NCI-H748 (cell line): Measurements from ENCODE around the gene MLIP.
"Not testable (repeated sequence)": the region's sequence is repeated elsewhere in the genome, so short reads cannot be mapped to it uniquely, and the experiment has no call there.

Source experiments
- DNase-seq: peaks from one replicate; lab custom pipeline; 2025; ENCODE audit not compliant: unreplicated experiment; lab: John Stamatoyannopoulos, UW

MLIP gene, protein sequence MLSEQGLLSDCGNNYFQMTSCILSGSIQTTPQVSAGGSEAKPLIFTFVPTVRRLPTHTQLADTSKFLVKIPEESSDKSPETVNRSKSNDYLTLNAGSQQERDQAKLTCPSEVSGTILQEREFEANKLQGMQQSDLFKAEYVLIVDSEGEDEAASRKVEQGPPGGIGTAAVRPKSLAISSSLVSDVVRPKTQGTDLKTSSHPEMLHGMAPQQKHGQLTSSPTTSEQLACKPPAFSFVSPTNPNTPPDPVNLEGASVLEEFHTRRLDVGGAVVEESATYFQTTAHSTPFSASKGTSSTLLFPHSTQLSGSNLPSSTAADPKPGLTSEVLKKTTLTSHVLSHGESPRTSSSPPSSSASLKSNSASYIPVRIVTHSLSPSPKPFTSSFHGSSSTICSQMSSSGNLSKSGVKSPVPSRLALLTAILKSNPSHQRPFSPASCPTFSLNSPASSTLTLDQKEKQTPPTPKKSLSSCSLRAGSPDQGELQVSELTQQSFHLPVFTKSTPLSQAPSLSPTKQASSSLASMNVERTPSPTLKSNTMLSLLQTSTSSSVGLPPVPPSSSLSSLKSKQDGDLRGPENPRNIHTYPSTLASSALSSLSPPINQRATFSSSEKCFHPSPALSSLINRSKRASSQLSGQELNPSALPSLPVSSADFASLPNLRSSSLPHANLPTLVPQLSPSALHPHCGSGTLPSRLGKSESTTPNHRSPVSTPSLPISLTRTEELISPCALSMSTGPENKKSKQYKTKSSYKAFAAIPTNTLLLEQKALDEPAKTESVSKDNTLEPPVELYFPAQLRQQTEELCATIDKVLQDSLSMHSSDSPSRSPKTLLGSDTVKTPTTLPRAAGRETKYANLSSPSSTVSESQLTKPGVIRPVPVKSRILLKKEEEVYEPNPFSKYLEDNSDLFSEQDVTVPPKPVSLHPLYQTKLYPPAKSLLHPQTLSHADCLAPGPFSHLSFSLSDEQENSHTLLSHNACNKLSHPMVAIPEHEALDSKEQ

DNA sequence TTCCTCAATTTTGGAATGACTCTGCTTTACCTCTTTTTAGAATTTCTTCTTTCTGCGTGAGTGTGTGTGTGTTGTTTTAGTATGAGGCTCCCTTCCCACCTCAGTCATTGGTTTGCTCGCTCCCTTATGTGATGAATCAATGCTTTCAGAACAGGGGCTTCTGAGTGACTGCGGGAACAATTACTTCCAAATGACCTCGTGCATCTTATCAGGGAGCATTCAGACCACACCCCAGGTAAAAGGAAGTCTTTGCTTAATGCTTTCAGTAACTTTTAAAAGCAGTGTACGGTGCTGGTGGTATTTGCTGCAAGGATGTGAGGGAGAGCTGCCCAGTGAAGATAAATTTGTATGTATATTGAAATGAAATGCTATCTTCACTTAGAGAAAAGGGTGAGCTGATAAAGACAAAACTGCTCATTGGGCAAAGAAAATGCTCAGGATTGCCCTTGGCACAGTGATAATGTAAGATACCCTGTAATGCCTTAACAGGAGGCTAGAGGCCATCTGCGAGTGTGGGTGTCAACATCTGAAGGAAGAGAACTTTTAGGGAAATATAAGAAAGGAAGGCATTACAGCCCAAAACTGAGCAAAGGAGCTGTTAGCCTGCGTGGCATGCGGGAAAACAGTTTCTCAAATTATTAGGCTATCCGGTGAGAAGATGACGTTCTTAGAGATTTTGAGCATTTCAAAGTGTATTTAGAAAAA, at the start of gene MLIP:
Gene MLIP, plus strand, starts transcription at position 103 of the 705 bp plus-strand sequence. Its CDS starts 37 bp downstream, at position 140.
- DNase-seq: no peak

- DNase-seq: no peak
Measured at GRCh38 chr6:54063228-54063539, 48.1 kb upstream of the MLIP start.

DNA sequence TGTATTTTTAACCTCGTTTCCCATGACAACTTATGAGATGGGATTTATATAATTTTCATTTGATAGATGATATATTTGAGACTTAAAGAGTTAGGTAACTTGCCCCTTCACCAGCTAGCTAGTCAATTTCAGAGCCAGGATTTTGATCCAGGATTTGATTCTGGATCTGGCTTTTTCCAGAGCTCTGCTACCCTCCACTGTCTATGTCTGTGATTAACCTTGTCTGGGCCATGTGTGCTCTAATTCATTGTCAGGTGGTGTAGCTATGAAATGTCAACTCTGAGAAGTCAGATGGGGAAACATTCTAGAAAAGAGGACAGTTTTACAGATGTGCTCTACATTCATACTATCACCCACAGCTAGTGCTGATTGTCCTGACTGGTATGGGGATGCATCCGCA, 42.5 kb upstream of the MLIP start:
- no peak for DNase-seq

- DNase-seq: no peak
Measured at GRCh38 chr6:54070025-54070424, 41.2 kb upstream of the MLIP start.

DNA sequence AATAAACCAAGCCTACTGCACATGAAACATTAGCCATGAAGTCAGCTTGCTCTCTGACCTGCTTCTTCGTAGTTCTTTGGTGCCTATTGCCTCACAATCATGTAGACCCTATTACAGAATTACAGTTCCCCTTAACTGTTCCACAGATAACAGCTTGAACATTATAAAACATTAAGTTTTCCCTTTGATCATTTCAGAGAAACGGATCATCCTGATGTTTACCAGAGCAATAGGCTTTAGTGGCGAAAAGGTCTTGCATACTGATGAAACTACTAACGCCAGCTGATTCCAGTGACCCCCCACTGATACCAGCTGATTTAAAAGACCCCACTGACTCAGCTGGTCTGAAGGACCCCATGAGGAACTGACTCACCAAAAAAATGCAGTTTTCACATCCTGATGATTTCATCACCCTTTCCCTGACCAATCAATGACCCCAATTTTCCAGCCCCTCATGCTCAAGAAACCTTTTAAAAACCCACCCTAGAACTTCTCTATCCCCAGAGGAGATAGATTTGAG, 39.4 kb upstream of the MLIP start:
- no peak for DNase-seq

DNA sequence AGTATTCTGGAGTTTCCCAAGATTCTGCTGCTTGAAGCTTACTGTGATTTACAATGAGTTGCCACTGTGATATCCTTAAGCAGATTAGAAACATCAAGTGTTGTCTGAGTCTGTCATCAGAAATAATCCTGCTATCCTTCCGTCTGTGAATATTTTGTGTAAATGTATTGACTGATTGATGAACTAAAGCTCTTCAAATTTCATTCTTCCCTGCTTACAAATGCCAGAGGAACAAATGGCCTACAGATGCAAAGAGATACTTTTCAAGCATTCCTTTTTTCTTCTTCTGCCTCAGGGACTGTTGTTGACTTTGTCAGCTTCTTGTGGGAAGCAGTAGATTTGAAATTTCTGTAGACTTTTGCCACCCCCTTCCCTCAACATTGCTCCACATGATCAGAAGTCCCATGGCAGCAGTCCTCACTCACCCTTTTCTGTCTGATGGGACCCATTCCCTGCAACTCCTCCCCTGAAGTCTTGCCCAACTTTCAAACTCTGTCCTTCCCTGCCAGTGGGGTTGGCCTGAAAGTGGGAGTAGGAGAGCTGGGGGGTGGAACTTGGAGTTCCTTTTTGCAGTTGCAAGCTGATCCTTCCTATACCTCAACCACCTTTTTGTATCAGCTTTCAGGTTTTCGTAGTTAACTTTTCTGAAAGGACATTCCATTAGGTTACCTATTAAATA, 38.5 kb upstream of the MLIP start:
- no peak for DNase-seq

DNA sequence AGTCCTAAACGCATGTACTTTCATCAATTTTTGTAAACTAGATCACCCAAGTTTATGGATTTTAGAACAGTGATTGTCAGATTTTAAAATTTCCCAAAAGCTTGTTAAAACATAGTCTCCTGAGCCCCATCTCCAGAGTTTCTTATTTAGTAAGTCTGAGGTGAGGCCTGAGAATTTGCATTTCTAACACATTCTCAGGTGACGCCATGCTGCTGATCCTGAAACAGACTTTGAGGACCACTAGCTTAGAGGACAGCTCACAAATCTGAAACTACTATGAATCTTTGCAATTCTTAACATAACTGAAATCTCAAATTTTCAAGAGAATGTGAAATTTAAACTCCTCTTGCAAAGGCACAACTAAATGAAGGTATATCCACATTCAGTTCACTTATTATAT, 37.8 kb upstream of the MLIP start:
- DNase-seq: no peak

DNA sequence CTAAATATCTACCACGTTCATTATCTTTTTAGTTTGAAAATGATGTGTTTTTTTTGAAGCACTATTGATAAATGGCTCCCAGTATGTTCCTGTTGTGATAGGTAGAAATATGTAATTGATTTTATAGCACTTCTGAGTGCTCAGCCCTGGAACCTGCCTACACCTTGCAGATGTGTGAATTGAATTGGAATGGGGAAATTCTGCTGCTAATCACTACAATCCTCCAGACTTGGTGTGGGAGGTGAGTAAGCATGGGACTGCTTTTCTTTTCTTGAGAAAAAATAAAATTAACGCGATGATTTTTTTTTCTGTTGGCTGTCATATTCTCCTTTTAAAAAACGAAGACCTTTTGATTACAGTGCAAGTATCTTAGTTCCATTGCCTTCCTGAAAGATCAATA, 37.1 kb upstream of the MLIP start:
- DNase-seq: no peak

- DNase-seq: no peak
Measured at GRCh38 chr6:54074578-54075195, 36.6 kb upstream of the MLIP start.

DNA sequence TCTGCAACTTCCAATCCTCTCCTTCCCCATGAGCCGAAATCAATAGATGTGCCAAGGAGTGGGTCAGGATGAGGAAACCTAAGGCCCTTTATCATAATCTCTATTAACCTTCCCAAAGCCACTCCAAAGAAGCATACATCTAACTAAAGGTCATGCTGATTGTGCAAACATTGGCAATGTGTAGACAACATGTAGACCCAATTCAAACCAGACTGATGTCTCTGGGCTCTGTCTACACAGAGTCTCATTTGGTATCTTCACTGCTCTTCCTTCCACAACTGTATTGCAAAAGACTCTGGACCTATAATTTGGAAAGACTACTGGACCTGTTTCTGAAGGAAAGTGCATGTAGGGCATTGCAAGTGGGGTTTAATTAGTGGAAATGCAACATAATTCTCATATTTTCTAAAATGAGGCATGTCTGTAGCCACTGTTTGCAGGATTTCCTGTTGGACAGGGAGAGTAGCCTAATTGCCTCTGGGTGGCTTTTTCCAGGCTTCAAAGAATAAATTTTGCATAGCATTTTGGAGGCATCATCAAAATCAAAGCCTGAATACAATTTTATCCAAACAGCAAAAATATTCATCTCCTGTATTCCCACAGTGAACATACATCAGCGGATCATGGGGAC, 35.0 kb upstream of the MLIP start:
- DNase-seq: no peak

DNA sequence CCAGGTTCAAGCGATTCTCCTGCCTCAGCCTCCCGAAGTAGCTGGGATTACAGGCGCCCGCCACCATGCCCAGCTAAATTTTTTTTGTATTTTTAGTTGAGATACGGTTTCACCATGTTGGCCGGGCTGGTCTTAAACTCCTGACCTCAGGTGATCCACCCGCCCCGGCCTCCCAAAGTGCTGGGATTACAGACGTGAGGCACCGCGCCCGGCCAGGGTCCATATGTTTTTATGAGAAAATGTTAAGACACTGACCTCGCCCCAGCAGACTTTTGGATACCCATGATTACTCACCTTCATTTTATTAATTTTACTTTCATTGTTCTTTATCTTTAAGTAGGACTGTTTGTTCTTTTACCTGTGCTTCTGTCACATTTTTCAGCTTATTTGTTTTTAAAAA, 29.7 kb upstream of the MLIP start:
- not testable (repeated sequence) for DNase-seq

GRCh38 chr6:54083287-54083686, 28.0 kb upstream of the MLIP start:
- DNase-seq: peak; percentile 53

GRCh38 chr6:54084231-54084630, 27.0 kb upstream of the MLIP start:
- peak; percentile 71 for DNase-seq

- no peak for DNase-seq
Measured at GRCh38 chr6:54085047-54085446, 26.2 kb upstream of the MLIP start.

DNA sequence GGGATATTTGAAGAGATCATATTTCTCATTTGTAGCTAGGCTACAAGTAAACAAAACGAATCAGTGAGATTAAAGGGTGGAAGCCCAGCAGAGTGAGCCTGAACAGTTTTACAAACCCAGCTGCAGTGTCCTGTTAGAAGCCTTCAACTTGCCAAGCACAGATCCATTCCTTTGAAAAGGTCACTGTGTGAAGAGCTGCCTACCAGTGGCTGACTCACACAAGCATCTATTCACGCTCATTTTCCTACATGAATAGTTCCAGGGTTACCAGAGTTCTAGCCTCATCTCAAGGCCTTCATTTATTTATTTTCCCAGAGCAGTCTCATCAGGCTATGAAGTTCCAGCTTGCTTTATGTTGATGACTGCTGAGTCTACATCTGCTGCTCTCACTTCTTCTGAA, 25.7 kb upstream of the MLIP start:
- peak; percentile 14 for DNase-seq

- DNase-seq: no peak
Measured at GRCh38 chr6:54086439-54086838, 24.8 kb upstream of the MLIP start.

DNA sequence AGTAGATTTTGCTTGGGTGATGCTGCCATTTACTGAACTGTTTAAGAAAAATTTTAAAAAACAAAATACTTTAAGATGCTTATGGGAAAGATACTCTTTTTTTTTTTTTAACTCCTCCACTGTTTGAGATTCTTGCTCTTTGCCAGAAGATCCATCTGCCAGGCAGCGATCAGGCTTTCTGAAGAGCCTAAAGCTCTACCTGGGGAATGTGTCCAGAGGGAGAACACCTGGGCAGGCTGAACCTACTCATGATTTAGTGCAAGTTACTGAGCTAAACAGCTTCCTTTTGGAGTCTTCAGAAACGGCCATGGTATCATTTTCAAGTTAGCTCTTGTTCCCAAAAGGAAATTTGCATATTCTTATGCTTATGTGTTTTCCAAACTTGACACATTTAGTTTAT, 23.5 kb upstream of the MLIP start:
- no peak for DNase-seq

DNA sequence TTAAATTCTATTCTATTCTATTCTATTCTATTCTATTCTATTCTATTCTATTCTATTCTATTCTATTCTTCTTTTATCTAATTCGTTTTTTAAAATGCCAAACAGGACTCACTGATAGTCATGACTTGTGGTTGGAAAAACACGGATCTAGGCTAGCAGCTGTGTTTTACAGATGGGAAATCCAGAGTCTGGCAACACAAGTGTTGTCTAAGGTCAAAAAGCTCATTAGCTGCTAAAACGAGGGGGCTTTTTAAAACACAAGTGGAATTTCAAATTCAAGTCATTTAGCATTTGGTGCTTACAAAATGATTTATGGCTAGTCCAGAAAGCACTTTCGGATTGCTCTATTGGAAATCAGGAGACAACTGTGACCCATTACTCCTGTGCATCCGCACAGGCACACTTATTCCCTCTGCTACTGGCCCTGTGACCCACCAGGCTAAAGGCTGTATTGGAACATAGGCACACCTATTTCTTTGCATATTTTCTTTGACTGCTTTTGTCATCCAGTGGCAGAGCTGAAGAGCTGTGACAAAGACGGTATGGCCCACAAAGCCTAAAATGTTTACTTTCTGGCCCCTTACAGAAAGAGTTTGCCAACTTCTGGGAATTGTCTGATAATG, 17.8 kb upstream of the MLIP start:
- no peak for DNase-seq

DNA sequence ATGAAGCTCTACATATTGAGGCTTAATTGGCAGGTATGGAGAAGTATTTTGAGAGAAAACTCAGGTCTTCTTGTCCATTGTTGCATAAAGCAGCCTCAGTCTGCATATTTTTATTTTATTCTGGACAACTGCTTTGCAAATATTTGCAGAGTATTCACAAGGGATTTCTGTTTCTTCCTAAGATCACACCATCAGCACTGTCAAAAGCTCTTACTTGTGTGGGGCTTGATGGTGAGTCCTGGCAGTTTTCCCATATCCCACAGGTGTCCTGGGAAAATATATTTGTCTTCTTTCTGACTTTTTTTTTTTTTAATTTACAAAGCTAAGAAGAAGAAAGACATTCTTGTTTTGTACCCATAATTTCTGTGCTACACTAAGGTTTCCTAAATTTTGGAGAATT, 16.9 kb upstream of the MLIP start:
- peak; percentile 33 for DNase-seq
